Measurements from ENCODE around the gene FRMD3. TPM values are rescaled to one million over a fixed set of nuclear protein-coding genes. Genes with fewer than 3 reads are reported as not detected.

Gene FRMD3
- total RNA-seq, 1 experiment from 2014 or later: not detected

- in situ Hi-C loops (cut with HindIII; ENCODE audit: low sequenced_read_pairs): no loop called here
- no peak for DNase-seq (ENCODE audit: low spot score)
These were observed 60.6 kb downstream of the FRMD3 start for GRCh38 chr9:83477571-83477970.

- no peak for DNase-seq (ENCODE audit: low spot score)
- in situ Hi-C loops (cut with HindIII; ENCODE audit: low sequenced_read_pairs): no loop called here
These were observed 61.1 kb downstream of the FRMD3 start for GRCh38 chr9:83477120-83477519.

- no peak for DNase-seq (ENCODE audit: low spot score)
- in situ Hi-C loops (cut with HindIII; ENCODE audit: low sequenced_read_pairs): no loop called here
These were observed 61.7 kb downstream of the FRMD3 start for GRCh38 chr9:83476513-83476912.

- no peak for DNase-seq (ENCODE audit: low spot score)
- in situ Hi-C loops (cut with HindIII; ENCODE audit: low sequenced_read_pairs): no loop called here
These were observed 62.5 kb downstream of the FRMD3 start for GRCh38 chr9:83475741-83476140.

GRCh38 chr9:83474631-83475030, 63.6 kb downstream of the FRMD3 start:
- in situ Hi-C loops (cut with HindIII; ENCODE audit: low sequenced_read_pairs): no loop called here
- DNase-seq (ENCODE audit: low spot score): no peak

GRCh38 chr9:83473488-83473971, 64.7 kb downstream of the FRMD3 start:
- no peak for DNase-seq (ENCODE audit: low spot score)
- in situ Hi-C loops (cut with HindIII; ENCODE audit: low sequenced_read_pairs): no loop called here

- in situ Hi-C loops (cut with HindIII; ENCODE audit: low sequenced_read_pairs): no loop called here
- DNase-seq (ENCODE audit: low spot score): no peak
These were observed 65.4 kb downstream of the FRMD3 start for GRCh38 chr9:83472764-83473163.

- in situ Hi-C loops (cut with HindIII; ENCODE audit: low sequenced_read_pairs): no loop called here
- DNase-seq (ENCODE audit: low spot score): no peak
These were observed 66.0 kb downstream of the FRMD3 start for GRCh38 chr9:83472221-83472665.

GRCh38 chr9:83471241-83471640, 67.0 kb downstream of the FRMD3 start:
- in situ Hi-C loops (cut with HindIII; ENCODE audit: low sequenced_read_pairs): no loop called here
- DNase-seq (ENCODE audit: low spot score): no peak

- DNase-seq (ENCODE audit: low spot score): no peak
- in situ Hi-C loops (cut with HindIII; ENCODE audit: low sequenced_read_pairs): no loop called here
These were observed 68.5 kb downstream of the FRMD3 start for GRCh38 chr9:83469722-83470121.

- in situ Hi-C loops (cut with HindIII; ENCODE audit: low sequenced_read_pairs): no loop called here
- no peak for DNase-seq (ENCODE audit: low spot score)
These were observed 69.4 kb downstream of the FRMD3 start for GRCh38 chr9:83468821-83469220.

GRCh38 chr9:83466877-83467276, 71.3 kb downstream of the FRMD3 start:
- DNase-seq (ENCODE audit: low spot score): no peak
- in situ Hi-C loops (cut with HindIII; ENCODE audit: low sequenced_read_pairs): no loop called here

- peak; percentile 15 for DNase-seq (ENCODE audit: low spot score)
- in situ Hi-C loops (cut with HindIII; ENCODE audit: low sequenced_read_pairs): no loop called here
These were observed 71.8 kb downstream of the FRMD3 start for GRCh38 chr9:83466351-83466750.

- in situ Hi-C loops (cut with HindIII; ENCODE audit: low sequenced_read_pairs): no loop called here
- no peak for DNase-seq (ENCODE audit: low spot score)
These were observed 78.4 kb downstream of the FRMD3 start for GRCh38 chr9:83459830-83460229.

- in situ Hi-C loops (cut with HindIII; ENCODE audit: low sequenced_read_pairs): no loop called here
- DNase-seq (ENCODE audit: low spot score): no peak
These were observed 79.7 kb downstream of the FRMD3 start for GRCh38 chr9:83458530-83458929.

GRCh38 chr9:83457005-83457404, 81.2 kb downstream of the FRMD3 start:
- in situ Hi-C loops (cut with HindIII; ENCODE audit: low sequenced_read_pairs): no loop called here
- no peak for DNase-seq (ENCODE audit: low spot score)

- DNase-seq (ENCODE audit: low spot score): no peak
- in situ Hi-C loops (cut with HindIII; ENCODE audit: low sequenced_read_pairs): no loop called here
These were observed 82.0 kb downstream of the FRMD3 start for GRCh38 chr9:83456226-83456625.

GRCh38 chr9:83454076-83454475, 84.1 kb downstream of the FRMD3 start:
- DNase-seq (ENCODE audit: low spot score): no peak
- in situ Hi-C loops (cut with HindIII; ENCODE audit: low sequenced_read_pairs): no loop called here

GRCh38 chr9:83451308-83451707, 86.9 kb downstream of the FRMD3 start:
- in situ Hi-C loops (cut with HindIII; ENCODE audit: low sequenced_read_pairs): no loop called here
- DNase-seq (ENCODE audit: low spot score): no peak

GRCh38 chr9:83449983-83450382, 88.2 kb downstream of the FRMD3 start:
- no peak for DNase-seq (ENCODE audit: low spot score)
- in situ Hi-C loops (cut with HindIII; ENCODE audit: low sequenced_read_pairs): no loop called here

GRCh38 chr9:83449166-83449565, 89.0 kb downstream of the FRMD3 start:
- in situ Hi-C loops (cut with HindIII; ENCODE audit: low sequenced_read_pairs): no loop called here
- no peak for DNase-seq (ENCODE audit: low spot score)

GRCh38 chr9:83448626-83449025, 89.6 kb downstream of the FRMD3 start:
- no peak for DNase-seq (ENCODE audit: low spot score)
- in situ Hi-C loops (cut with HindIII; ENCODE audit: low sequenced_read_pairs): no loop called here
